HG03439 (cell line): Measurements from ENCODE around the gene ANO2.

Source experiments
- ATAC-seq: cut with Tn5 transposase; IDR thresholded peaks from one replicate; pipeline ENCODE4 v1.9.1; 2021; ENCODE audit warnings: mild to moderate bottlenecking, moderate library complexity; ENCODE audit not compliant: unreplicated experiment

The ANO2 gene

DNA sequence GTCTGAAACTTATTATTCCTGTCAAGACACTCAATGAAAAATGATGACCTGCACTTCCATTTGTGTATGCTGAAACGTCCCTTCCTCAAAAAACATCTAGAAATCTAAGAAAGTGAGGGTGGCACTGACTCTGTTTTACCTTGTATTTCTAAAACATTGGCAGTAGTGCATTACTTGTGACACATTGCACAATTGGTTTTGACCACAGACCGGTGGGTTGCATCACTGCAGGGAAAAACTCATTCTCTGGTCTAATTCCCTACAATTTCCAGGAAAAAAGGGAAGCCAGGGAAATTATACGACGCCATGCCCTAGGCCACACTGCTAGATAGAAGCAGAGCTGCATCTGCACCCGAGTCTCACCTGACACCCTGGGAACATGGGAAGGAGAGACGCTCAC lies 356.5 kb downstream of the ANO2 start:
- ATAC-seq, result no peak

DNA sequence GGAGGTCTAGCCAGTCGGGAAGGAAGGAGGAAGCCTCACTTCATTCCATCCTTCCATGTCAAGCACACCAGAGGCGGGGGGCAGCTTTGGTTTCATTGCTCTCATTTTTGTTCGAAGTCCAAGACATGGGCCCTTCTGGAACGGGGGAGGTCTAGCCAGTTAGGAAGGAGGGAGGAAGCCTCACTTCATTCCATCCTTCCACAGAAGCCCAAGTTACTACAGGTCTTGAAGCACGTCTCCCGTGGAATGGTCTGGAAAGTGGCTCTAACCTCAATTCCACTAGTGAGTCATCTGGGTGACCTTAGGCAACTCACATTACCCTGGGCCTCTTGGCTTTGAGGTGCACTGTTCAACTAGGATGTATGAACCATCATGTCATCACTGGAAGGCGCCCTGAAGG lies 356.9 kb downstream of the ANO2 start:
- no peak for ATAC-seq

- ATAC-seq, result no peak
These were observed 357.3 kb downstream of the ANO2 start for GRCh38 chr12:5587711-5588121.

DNA sequence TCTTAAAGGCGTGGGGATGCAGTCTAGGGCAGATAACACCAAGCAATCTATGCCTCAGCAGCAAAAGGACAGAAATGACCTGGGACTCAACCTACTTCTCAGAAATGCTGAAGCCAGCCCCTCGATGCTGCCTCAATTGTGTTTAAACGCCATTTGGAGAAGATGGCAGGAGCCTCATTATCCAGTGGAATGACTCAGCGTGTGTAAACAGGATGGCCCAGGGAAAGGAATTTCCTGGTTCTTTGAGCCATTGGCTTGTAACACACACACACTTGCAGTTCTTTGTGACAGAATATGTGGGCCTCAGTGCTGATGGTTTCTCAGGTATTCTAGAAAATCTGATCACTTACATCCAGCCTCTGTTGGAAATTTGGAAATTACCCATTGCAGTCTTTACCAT lies 358.9 kb downstream of the ANO2 start:
- no peak for ATAC-seq

GRCh38 chr12:5585178-5585577 lies 359.9 kb downstream of the ANO2 start:
- no peak for ATAC-seq

DNA sequence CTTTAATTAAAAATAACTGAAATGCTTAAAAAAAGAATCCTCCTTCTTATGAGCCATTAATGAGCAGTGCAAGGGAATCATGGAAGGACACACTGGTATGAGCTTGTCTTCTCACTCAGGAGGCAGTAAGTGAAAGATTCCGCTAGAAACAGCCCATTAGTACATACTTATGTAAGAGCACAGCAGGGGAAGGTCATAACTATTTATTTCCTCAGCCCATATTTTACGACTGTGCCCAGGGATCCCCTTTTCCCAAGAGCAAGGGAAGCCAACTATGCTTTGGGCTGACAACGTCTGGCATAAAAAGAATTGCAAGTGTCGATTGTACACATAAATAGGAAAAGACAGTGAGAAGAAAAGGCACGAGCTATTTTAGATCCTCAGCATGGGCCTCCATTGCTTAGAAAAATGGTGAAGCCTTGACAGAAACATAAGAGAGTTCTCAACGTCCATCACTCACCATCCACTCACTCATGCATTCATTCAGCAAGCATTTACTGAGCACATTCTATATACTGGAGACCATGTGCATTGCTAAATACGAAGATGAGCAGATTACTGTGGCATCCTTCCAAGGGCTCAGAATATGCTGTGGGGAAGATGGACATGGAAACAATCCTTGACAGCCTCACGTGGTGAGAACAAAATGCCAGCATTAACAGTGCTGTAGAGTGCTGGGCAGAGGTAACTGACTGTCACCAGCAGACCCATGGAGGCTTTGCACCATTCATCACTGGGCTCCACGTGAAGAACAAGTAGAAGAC lies 360.5 kb downstream of the ANO2 start:
- no peak for ATAC-seq

- no peak for ATAC-seq
These were observed 362.5 kb downstream of the ANO2 start for GRCh38 chr12:5582541-5582940.

DNA sequence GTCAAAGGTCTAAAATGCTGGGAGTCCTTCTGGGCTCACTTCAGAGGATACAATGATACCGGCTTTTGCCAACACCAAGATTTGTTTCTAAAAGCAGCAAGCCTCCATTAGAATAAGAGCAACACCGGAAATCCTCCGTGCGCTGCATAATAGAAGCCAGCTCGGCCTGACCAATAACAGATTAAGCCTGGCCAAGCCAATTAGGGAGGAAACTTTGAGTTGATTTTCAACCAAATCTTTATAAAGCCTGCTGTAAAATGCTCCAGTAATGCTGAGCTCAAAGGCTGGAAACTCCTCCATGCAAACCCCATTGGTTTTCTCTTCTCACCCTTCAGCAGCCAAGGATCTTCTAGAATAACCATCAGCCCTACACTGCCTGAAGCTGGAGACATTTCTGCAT lies 363.0 kb downstream of the ANO2 start:
- ATAC-seq, result no peak

DNA sequence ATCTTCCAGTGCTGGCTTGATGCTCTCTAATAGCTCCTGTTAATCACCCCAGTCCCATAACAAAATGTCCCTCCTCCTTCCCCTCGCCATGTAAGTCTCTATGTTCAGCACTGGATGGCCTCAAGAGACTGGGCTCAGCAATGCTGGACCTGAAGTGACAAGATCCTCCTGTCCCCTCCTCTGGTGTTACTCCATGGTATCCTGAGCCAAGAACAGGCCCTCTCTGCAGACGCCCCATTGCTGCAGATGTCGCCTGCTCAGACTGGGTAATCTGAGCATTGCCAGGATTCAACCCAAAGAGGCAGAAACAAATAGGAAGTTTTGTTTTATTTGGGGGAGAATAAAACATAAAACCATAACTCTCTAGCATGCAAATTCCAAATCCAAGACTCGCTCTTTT lies 363.4 kb downstream of the ANO2 start:
- no peak for ATAC-seq

DNA sequence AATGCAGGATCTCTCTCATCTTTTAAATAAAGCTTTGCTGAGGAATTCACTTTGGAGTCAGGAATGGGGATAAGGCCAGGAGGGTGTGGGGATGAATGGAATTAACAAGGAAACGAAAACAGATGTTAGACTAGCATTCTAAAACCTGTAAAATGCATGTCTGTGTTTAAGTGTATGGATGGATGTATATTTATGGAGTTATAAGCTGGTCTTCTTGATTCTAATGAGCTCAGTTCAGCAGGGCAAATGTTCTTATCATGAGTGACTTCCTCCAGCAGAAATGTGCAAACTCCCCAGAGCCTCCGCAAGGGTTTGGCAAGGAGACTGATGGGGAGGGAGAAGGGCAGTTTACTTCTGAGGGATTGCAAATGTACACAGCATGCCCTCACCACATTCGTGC lies 364.0 kb downstream of the ANO2 start:
- no peak for ATAC-seq

- no peak for ATAC-seq
These were observed 366.3 kb downstream of the ANO2 start for GRCh38 chr12:5578775-5579174.

GRCh38 chr12:5577741-5578140 lies 367.3 kb downstream of the ANO2 start:
- ATAC-seq, result no peak

DNA sequence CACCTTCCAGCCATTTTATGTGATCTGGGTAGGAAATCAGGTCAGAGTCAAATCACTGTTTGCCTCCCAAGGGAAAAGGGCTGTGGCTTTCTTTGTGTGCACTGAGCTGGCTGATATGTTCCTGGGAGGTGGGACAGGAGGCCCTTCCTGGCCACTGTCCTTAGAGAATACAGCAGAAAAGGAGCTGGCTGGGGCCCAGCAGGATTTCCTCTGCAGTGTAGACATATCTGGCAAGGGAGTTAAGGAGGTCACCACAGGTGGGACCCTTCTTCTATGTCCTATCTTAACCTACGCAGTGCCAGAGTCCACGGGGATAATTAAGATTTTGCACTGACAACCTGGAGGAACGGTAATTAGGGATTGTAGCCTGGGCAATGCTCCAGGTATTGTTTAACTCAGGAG lies 367.8 kb downstream of the ANO2 start:
- no peak for ATAC-seq

- no peak for ATAC-seq
These were observed 369.1 kb downstream of the ANO2 start for GRCh38 chr12:5575987-5576386.

DNA sequence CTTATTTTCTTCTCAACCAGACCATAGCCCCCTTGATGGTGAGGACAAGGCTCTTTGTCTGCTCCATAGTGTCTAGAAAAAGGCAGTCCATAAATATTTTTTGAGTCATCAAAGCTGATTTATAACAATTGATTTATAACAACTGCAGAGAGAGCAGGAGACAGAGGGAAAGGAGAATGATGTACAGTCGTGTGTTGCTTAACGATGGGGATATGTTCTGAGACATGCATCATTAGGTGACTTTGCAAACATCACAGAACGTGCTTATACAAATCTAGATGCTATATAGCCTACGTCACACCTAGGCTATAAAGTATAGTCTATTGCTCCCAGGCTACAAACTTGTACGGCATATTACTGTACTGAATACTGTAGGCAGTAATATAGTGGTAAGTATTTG lies 369.8 kb downstream of the ANO2 start:
- ATAC-seq, result no peak

GRCh38 chr12:5573390-5573789 lies 371.7 kb downstream of the ANO2 start:
- ATAC-seq, result no peak

- ATAC-seq, result no peak
These were observed 373.9 kb downstream of the ANO2 start for GRCh38 chr12:5571115-5571514.

DNA sequence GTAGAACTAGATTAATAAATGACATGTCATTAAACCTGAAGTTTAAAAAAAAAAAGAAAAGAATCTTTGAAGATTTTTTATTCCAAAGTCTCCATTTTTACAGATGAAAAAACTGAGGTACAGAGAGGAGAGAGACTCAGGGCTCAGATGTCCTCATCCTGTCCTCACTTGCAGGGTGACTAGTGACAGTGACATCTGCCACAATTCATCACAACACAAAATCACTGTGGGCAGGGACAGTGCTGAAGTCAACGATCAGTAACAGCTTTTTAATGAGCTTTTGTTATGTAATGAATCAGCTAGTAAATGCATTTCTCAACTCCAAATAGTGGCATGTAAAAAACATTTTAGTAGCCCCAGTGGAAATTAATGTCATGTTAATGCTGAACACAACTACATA lies 374.6 kb downstream of the ANO2 start:
- ATAC-seq, result no peak

- ATAC-seq, result no peak
These were observed 376.6 kb downstream of the ANO2 start for GRCh38 chr12:5568325-5568981.

DNA sequence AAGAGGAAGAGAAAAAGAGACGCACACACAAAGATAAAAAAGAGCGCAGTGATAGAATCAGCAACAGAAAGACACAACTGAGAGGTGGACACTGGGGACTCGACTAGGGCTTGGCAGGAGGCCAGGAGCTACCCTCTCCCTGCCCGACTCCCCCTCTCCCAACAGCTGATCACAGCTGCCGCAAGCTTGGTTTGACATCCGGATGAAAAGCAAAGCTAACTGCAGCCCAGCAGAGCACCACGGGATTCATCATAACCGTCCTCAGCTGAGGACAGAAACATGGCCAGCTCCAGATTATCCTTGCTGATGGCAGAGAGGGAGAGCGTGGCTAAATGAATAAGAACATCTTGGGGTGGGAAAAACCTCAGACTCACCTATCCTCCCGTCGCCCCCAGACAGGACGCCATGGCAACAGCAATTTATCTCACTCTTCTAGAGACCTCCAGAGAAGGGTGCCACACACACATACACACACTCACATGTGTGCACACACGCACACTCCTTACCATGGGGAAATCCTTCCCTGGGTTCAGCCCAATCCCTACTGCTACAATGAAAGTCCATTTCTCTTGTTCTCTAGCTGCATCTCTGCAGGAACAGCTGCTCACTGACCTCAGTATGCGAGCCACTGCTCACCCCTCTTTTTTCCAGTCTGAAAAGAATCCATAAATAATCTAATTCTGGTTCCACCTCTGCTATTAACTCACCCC lies 377.9 kb downstream of the ANO2 start:
- no peak for ATAC-seq

DNA sequence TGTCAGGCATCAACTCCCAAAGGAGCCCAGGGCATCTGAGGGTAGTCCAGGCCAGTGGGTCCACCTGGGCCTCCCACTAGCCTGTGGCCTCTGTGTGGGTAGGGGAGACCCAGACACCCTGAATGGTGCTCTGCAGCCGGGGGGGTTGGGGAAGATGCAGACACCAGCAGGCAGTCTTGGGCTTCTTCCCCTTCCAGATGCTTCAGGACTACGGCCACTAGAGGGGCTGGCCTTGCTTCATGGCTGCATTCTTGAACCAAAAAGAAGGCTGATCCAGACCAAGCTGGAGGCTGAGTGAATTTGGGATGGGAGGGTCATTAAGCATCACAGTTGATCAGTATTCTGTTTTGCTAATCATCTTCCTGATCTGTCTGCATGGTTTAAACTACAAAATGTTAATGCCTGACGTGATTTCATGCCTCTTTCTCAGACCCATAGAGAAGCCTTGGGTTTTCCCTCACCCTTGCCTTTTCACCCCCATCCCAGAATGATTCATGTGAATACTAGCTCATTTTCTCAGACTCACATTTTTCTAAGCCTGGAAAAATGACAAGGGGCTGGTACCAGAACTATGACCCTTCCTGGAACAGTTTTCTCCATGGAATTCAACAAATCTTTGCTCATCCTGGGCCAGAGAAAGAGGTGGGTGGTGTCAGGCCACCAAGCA lies 379.0 kb downstream of the ANO2 start:
- no peak for ATAC-seq

DNA sequence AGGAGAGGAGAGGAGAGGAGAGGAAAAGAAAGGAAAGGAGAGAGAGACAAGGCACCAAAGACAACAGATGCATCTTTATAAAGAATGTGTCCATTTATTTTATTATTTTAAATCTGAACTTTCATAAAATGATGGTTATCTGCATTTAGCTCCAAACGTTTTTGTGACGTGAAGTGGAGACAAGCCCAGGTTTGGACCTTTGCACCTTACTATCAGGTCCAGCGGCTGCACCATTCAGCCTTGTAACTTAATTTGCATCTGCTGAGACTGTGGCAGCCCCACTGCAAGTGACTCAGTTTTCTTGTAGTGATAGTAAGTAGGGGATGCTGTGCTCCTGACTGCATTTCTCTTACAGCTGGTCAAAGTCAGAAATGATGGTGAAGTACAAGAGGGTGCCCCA lies 382.5 kb downstream of the ANO2 start:
- ATAC-seq, result no peak
